Right renal pelvis (tissue), 4 donors: ENCODE measurements around the gene HIPK3. TPM values are rescaled to one million over a fixed set of nuclear protein-coding genes. Genes with fewer than 3 reads are reported as not detected.
"Not testable (repeated sequence)": the region's sequence is repeated elsewhere in the genome, so short reads cannot be mapped to it uniquely, and the experiment has no call there.

ENCODE experiments used
- DNase-seq, 4 donors: peaks; one replicate each; pipeline ENCODE4 v3.0.0-alpha.2; 2013; ENCODE audit warnings: low read depth in 4 of 4, low spot score in 3 of 4, missing footprints in 1 of 4
- polyA plus RNA-seq, 4 donors: library from polyadenylated mRNA; unstranded; fragments of 120-200 nt; gene quantifications; one replicate each; pipeline ENCODE4 v1.2.1, GENCODE V29; 2013; ENCODE audit not compliant: insufficient read length in 4 of 4

The HIPK3 gene
- polyA plus RNA-seq, 4 donors = 42.4 to 58.2 (median 54.1) TPM

- peak in 3 of 4 donors; percentile 58 to 79 (median 62) for DNase-seq
Measured at GRCh38 chr11:33257897-33258630, 883 bp downstream of the HIPK3 start.

GRCh38 chr11:33258631-33259205, 1.5 kb downstream of the HIPK3 start:
- DNase-seq = peak in 3 of 4 donors; percentile 46 to 63 (median 57)

GRCh38 chr11:33259869-33260268, 2.7 kb downstream of the HIPK3 start:
- no peak for DNase-seq

GRCh38 chr11:33261350-33261749, 4.2 kb downstream of the HIPK3 start:
- not testable (repeated sequence) for DNase-seq

GRCh38 chr11:33262011-33262645, 4.9 kb downstream of the HIPK3 start:
- no peak for DNase-seq

- no peak for DNase-seq
Measured at GRCh38 chr11:33263549-33263948, 6.4 kb downstream of the HIPK3 start.

GRCh38 chr11:33264926-33265325, 7.7 kb downstream of the HIPK3 start:
- DNase-seq = no peak

GRCh38 chr11:33266393-33267215, 9.4 kb downstream of the HIPK3 start:
- no peak for DNase-seq

- DNase-seq = no peak
Measured at GRCh38 chr11:33268945-33269540, 11.9 kb downstream of the HIPK3 start.

GRCh38 chr11:33269822-33270221, 12.6 kb downstream of the HIPK3 start:
- DNase-seq = no peak

- DNase-seq = no peak
Measured at GRCh38 chr11:33271059-33271458, 13.9 kb downstream of the HIPK3 start.

GRCh38 chr11:33272338-33273107, 15.3 kb downstream of the HIPK3 start:
- no peak for DNase-seq

GRCh38 chr11:33273656-33274055, 16.5 kb downstream of the HIPK3 start:
- DNase-seq = no peak

- DNase-seq = no peak
Measured at GRCh38 chr11:33280411-33280810, 23.2 kb downstream of the HIPK3 start.

GRCh38 chr11:33281758-33282157, 24.6 kb downstream of the HIPK3 start:
- DNase-seq = no peak

- DNase-seq = no peak
Measured at GRCh38 chr11:33284818-33285217, 27.6 kb downstream of the HIPK3 start.

GRCh38 chr11:33290319-33290718, 33.1 kb downstream of the HIPK3 start:
- DNase-seq = no peak

GRCh38 chr11:33291004-33291777, 34.0 kb downstream of the HIPK3 start:
- peak in 1 of 4 donors; percentile 26 for DNase-seq

- peak in 2 of 4 donors; percentile 7 to 18 for DNase-seq
Measured at GRCh38 chr11:33292311-33292710, 35.1 kb downstream of the HIPK3 start.
